GM19025 (cell line): ENCODE measurements around the gene SNRNP25.
A peak's percentile ranks its signal among the peaks of the same experiment; 100 is the strongest.

ENCODE experiments used
- ATAC-seq: cut with Tn5 transposase; IDR thresholded peaks from one replicate; pipeline ENCODE4 v1.9.1; 2021; ENCODE audit warnings: mild to moderate bottlenecking, low read depth, moderate library complexity; ENCODE audit not compliant: unreplicated experiment

The SNRNP25 gene

DNA sequence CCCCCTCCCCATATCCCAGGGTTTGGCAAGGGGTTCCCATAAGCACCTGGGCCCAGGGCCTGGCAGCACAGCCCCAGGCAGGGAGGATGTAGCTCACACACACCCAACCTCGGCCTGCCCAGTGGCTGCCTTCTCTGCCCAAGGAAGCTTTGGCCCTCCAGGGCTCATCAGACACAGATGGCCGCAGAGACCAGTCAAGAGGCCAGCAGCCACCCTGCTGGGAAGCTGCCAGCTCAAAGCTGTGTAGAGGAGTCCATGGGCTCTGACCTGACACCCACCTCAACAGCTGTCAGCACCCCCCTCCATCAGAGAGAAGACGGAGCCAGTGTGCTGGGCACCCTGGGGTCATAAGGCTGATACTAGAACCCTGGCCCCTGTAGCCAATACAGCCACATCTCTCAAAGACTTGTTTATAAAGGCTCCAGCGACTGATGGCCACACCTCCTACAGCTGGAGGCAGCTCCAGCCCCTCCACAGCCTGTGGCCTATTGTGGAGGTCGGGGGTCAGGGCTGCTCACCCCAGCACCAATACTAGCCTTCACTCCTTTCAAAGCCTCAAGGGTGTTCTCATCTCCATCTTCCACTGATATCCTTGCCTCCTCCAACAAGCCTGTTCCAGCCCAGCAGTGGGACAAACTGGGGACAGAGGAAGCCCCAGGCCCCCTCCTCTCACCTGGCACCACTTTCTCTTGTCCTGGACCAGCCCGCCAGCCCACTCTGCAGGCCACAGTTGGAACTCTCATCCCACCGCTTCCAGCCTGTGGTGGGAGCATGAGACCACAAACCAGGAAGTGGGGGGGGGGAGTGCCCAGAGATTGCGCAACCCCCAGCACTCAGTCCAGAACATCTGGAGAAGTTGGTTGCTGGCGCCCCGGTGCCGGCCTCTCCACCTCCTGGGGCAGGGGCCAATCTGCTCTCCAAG lies 22.2 kb downstream of the SNRNP25 start:
- ATAC-seq, result no peak

GRCh38 chr16:76535-77272 lies 23.1 kb downstream of the SNRNP25 start:
- ATAC-seq, result no peak

DNA sequence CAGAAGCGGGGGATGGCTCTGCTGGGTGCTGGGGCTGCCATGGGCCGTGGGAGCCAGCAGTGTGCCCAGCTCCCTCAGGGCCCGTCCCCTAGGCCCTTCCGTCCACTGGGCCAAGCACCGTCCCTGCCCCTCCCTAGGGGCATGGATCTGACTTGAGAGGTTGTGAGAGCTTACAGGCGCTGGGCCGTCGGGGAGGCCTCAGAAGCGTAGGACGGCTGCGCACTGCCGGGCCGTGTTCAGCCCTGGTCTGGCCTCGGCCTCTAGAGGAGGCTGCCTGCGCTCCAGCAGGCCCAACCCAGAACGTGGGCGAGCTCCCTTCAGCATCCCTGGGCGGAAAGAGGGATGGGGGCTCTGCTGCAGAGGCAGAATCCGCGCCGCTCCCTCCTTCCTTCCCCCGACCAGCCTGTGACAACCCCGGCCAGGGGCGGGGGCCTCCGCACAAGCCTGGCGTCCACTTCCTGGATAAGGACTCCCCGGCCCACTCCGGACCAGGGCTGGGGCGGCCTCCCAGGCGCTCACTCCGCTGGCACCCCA lies 23.7 kb downstream of the SNRNP25 start:
- peak; percentile 22 for ATAC-seq

DNA sequence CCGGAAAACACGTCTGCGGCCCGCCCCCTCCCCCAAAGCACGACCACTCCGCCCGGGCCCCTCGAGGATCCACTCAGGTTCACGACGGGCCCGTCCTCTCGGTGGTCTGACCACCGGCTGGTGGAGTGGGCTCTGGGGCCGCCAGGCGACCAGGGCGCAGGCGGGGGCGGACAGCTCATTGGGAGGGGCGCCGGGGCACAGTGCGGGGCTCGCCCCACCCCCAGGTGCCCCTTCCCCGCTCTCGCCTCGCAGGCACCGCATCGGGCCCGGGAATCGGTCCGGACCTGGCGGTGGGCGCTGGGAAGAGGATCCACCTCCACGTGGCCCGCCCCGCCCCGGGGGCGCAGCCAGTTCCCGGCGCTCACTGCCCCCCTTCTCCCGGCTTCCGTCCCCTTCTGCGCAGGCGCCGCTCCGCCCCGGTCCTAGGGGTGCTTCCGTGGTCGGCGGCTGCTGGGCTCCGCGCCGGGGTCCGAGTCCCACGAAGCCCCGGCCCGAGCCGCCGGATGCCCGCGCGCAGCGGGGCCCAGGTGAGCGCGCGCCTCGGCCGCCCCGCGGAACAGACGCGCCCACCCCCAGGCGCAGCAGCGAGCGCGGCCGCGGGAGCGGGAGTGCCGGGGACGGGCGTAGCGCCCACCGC lies 24.3 kb downstream of the SNRNP25 start, which contains the start of gene MPG:
TSS of gene MPG (plus strand) at position 419 of the 637 bp plus-strand sequence. CDS start at position 504, 85 bp downstream.
- ATAC-seq, result peak; percentile 68

- ATAC-seq, result peak; percentile 14
Observed at GRCh38 chr16:78444-79150, 25.0 kb downstream of the SNRNP25 start.

- ATAC-seq, result no peak
Observed at GRCh38 chr16:79151-80054, 25.8 kb downstream of the SNRNP25 start.

DNA sequence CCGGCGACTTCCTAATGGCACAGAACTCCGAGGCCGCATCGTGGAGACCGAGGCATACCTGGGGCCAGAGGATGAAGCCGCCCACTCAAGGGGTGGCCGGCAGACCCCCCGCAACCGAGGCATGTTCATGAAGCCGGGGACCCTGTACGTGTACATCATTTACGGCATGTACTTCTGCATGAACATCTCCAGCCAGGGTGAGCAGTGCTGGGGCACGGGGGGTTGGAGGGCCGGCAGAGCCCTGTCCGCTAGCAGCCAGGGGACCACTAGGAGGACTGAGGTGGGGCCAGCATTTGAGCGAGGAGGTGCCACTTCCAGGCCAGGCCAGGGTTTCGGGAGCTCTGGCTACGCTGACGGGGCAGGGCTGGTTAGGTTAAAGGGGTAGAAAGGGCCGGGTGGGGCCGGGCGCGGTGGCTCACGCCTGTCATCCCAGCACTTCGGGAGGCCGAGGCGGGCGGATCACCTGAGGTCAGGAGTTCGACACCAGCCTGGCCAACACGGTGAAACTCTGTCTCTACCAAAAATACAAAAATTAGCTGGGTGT lies 29.5 kb downstream of the SNRNP25 start:
- no peak for ATAC-seq

DNA sequence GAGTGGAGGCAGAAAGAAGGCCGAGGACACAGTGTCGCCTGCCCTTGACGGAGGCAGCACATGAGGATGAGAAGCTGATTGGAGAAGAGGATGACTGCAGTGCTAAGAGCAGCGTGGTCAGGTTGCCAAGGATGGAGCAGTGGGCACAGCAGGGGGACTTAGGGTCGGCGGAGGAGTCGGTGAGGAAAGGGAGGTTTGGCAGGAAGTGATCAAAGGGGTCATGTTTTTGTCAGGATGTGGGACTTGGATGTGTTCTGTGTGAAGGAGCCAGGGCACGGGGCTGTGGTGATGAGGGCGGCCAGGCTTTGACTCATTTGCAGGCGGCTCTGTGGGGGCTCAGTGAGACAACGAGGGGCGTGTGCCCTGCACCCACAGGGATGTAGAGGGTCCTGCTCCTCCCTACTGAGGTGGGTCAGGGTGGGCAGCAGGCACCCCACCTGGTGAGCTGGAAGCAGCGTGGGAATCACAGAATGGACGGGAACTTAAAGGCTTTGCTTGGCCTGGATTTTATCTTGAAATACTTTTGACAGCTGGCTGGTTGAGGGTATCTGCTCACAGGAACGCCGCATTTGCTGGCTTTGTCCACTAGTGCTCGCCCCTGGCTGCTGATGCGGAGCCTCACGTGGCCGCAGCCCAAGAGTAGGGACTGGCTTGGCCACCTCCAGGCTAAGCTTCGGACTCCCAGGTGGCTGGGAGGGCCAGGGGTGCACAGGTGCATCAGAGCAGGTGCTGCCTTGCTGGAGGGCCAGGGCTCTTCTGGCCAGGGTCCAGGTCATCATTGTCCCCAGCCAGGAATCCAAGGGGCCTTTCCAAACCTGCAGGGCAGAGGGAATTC lies 30.4 kb downstream of the SNRNP25 start:
- ATAC-seq, result no peak

DNA sequence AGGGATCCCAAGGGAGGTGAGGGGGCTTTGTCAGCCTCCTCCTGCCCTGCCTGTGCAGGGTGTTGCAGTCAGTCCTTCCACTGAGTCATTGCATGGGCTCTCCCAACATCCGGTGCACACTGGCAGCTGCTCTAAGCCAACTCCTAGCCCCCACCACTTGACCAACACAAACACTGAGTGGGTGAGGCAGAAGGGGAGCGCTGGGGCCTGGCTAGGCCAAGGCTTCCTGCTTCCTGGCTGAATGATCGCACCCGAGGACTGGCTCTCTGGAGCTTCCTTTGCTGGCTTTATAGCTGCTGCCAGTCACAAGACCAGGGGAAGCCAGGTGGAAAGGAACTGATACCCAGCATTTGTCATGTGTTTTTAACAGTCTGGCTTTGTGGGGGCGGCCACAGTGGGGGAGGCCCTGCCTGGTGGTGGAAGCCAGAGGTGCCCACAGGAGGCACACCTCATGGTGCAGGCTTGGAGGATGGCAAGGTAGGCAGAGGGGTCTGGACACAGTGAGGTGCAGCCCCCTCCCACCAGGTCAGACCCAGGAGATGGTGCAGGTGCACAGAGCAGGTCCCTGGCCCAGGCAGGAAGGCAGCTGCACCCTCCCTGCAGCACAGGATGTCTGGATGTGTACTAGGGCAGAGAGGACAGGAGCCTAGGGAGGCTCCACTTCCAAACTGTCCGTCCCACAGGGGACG lies 31.2 kb downstream of the SNRNP25 start:
- peak; percentile 59 for ATAC-seq

GRCh38 chr16:85407-85782 lies 31.8 kb downstream of the SNRNP25 start:
- no peak for ATAC-seq

GRCh38 chr16:85865-86264 lies 32.2 kb downstream of the SNRNP25 start:
- no peak for ATAC-seq

DNA sequence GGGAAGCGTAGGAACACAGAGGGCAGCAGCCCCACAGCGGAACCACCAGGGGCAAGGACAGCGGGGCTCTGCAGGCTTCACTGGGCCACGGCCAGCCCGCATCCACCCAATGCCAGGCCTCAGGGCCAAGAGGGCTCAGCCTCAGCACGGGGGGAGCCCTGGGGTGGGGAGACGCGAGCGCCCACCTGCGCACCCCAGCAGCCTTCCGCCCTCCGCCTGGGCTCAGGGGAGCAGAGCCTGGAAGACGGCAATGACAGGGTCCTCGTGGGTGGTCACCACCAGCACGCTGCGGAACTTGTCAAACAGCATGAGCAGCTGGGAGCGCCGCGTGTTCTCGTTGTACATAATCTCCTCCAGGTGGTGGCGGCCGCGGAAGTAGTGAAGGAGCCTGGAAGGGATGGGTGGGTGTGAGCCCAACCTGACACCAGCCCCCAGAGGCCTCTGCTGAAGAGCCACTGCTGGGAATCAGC lies 32.9 kb downstream of the SNRNP25 start:
- no peak for ATAC-seq

GRCh38 chr16:88613-89012 lies 35.0 kb downstream of the SNRNP25 start:
- ATAC-seq, result no peak

DNA sequence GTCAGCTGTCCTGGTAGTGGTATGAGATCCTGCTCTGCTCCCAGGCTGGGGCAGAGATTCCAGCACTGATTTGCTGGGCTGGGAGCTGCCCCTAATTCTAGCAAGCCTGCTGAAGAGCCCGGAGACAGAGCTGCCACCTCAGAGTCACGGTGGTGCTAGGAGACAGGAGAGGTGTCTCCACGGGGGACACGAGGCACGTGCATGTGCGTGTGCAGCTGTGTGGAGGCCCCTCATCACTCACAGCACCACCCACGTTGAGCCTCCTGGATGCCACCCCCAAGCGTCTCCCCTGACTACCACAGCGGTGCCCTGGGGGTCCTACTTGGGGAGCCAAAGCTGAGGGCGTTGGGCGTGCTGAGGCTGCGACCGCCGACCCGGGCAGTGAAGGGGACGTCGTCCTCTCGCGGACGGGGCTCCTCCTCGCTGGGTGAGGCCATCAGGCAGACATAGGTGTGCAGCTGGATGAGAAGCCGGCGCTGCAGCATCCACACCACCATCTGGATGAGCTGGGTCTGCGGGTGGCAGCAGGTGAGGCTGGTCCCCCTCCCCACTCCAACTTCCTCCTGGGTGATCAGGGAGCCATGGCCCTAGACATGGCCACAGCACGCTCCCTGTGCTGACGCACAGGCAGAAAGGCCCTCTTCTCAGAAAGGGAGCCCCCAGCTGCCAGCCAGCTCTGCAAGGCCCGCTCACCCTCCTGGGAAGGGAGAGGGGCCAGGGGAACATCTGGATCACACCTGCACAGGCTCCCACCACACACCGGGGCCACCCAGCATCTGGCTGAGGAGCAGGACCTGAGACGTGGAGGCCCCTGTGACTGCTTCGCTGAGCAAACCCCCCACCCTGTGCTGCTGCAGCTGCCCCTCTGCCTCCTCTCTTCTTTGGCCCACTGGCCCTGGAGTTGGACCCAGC lies 36.0 kb downstream of the SNRNP25 start:
- ATAC-seq, result no peak

- ATAC-seq, result no peak
Observed at GRCh38 chr16:91484-91883, 37.9 kb downstream of the SNRNP25 start.
